AG04450 (cell line): ENCODE results near the gene MEN1. TPM values are rescaled to one million over a fixed set of nuclear protein-coding genes. Genes with fewer than 3 reads are reported as not detected.
"Not testable (repeated sequence)": the region's sequence is repeated elsewhere in the genome, so short reads cannot be mapped to it uniquely, and the experiment has no call there.

Experiments used
- CTCF ChIA-PET: fragments of 300-600, 350-600 bp; formaldehyde crosslinking; extraction: SDS; loops from one replicate; lab custom pipeline; 2022; ENCODE audit warnings: antibody characterized with exemption, inconsistent platforms; lab: Charles Lee
- POLR2A ChIA-PET: fragments of 350-600 bp; formaldehyde crosslinking; extraction: SDS; loops from one replicate; lab custom pipeline; 2021; ENCODE audit warnings: antibody characterized with exemption, inconsistent platforms; lab: Yijun Ruan, JAX
- DNase-seq: peaks from one replicate; pipeline ENCODE4 v3.0.0-alpha.2; 2011; ENCODE audit warnings: low read depth, low spot score
- H3K27ac ChIP-seq: one replicate; pipeline ENCODE4 v1.5.1; 2012; ENCODE audit warnings: low read depth, low read length, control low read depth
- H3K27me3 ChIP-seq: one replicate; pipeline ENCODE4 v1.6.0; 2012; ENCODE audit warnings: low read length; ENCODE audit not compliant: control insufficient read depth, insufficient read depth
- H3K4me3 ChIP-seq: 2 replicates; pipeline ENCODE4 v1.5.1; 2011; ENCODE audit warnings: mild to moderate bottlenecking, low read depth, low read length, control low read depth
- H3K9me3 ChIP-seq: 2 replicates; pipeline ENCODE4 v1.5.1; 2012; ENCODE audit warnings: low read length; ENCODE audit not compliant: control insufficient read depth, insufficient read depth
- polyA plus RNA-seq: library from polyadenylated mRNA; depleted of rRNA; stranded (reverse); fragments of >200 nt; gene quantifications from 2 replicates; pipeline ENCODE4 v1.2.3, GENCODE V29; 2011
- TF ChIP-seq, protein P1 (sequence below): IDR thresholded peaks from 2 replicates; pipeline ENCODE4 v1.5.1; 2011; ENCODE audit warnings: low read depth, low read length, control low read depth, inconsistent platforms

The MEN1 gene
- polyA plus RNA-seq, 1 experiment: 15.0 TPM

DNA sequence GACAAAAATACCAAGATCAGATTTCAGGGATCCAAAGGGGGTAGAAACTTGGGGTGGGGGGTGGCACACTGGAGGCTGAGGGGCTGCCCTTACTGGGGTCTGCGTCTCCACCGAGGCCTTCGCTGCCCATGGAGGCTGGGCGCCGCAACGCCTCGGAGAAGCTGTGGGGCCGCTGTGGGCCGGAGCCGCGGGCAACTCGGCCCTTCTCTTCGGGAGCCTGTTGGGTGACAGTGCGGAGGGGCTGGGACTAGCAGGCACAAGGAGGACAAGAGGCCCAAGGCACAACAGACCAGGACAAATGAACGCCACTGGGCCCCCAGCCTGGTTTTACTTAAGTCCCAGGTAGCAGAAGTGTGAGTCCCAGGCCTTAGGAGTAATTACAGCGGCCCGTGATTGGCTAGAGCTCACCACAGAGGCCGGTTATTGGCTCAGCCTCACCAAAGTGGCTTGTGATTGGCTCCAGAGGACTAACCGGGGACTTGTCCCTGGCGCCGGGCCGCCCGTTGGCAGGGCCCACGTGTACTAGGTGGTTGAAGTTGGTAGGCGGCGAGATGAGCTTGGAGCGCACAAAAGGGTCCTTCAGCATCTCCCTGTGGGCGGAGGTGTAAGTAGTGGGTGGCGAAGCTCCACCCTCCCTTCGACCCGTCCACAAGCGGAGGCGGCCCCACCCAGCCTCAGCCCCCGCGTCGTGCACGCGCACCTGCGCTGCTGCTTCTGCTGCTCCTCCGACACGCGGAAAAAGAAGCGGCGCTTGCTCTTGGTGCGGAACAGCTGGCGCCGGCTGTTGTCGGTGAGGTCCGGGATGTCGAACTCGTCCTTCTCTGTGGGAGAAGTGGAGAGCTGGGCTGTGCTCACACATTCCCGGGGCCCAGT, 16.5 kb upstream of the MEN1 start:
- DNase-seq: no peak
- POLR2A ChIA-PET: interaction anchor here (0.6 kb wide), 1 partner anchor 70 kb away, joined by 3 read pairs; no protein-coding TSS in a partner anchor
- Histone ChIP-seq H3K27ac (no peak overlapping the region), H3K27me3 (peaks cover 8% of the 10 kb centered on the region), H3K4me3 (no peak overlapping the region), H3K9me3 (peaks cover 8% of the 10 kb centered on the region; the same call in 1 of the 2 replicates)
- CTCF ChIA-PET: no interaction called here
- TF ChIP-seq, protein P1, sequence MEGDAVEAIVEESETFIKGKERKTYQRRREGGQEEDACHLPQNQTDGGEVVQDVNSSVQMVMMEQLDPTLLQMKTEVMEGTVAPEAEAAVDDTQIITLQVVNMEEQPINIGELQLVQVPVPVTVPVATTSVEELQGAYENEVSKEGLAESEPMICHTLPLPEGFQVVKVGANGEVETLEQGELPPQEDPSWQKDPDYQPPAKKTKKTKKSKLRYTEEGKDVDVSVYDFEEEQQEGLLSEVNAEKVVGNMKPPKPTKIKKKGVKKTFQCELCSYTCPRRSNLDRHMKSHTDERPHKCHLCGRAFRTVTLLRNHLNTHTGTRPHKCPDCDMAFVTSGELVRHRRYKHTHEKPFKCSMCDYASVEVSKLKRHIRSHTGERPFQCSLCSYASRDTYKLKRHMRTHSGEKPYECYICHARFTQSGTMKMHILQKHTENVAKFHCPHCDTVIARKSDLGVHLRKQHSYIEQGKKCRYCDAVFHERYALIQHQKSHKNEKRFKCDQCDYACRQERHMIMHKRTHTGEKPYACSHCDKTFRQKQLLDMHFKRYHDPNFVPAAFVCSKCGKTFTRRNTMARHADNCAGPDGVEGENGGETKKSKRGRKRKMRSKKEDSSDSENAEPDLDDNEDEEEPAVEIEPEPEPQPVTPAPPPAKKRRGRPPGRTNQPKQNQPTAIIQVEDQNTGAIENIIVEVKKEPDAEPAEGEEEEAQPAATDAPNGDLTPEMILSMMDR: no peak

DNA sequence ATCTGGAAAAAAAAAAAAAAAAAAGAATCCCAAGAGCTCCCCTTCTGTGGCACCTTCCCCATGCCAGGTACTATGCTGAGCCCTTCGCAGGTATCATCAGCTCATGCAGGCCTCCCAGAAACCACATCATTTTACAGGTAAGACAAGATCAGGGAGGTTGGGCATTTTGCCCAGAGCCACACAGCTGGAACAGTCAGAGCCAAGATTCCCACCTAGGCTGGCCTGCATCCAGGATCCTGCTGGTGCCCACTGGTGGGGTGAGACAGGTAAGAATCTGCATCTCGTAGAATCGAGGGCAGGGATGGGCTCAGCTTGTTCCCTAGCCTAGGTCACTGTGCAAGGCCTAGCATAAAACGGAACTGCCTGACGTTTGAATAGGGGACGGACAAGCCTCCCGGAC, 15.7 kb upstream of the MEN1 start:
- no peak for DNase-seq
- POLR2A ChIA-PET: no interaction called here
- Histone ChIP-seq H3K27ac (no peak overlapping the region), H3K4me3 (no peak overlapping the region), H3K27me3 (peaks cover 8% of the 10 kb centered on the region), H3K9me3 (peaks cover 8% of the 10 kb centered on the region; the same call in 1 of the 2 replicates)
- CTCF ChIA-PET: interaction anchor here (0.5 kb wide), 1 partner anchor 52 kb away, joined by 5 read pairs; the partner anchor contains the start of gene EHD1
- TF ChIP-seq, protein P1: no peak

DNA sequence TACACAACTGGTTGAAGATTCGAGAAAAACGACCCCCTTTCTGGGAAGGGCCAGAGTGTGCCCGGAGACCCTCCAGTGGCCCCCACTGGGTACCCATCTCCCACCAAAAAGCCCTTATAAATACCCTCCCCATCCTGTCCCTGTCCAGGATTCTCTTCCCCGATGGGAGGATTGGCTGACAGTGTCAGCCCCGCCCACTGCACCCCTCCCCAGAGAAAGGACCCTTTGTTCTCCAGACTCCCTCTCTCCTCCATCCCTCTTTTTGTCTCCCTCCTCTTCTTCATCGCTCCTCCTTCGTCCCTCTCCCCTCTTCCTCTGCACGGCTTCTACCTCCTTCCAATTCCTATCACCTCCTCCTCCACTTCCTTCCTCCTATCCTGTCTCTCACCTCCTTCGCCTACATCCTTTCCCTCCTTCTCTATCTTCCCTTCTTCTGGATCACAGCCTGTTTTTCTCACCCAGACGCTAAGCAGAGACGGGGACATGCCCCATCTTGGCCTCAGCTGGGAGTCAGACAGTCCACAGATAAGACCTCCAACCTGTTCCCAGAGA, 13.3 kb upstream of the MEN1 start:
- no peak for DNase-seq
- H3K27me3 ChIP-seq: peaks cover 8% of the 10 kb centered on the region
- TF ChIP-seq, protein P1: no peak
- POLR2A ChIA-PET: no interaction called here
- peaks cover 8% of the 10 kb centered on the region; the same call in 1 of the 2 replicates for H3K9me3 ChIP-seq
- CTCF ChIA-PET: interaction anchor here (1.2 kb wide), 1 partner anchor 21 kb away, joined by 4 read pairs; the partner anchor contains the start of gene CDC42BPG
- H3K27ac ChIP-seq: no peak overlapping the region
- H3K4me3 ChIP-seq: no peak overlapping the region

DNA sequence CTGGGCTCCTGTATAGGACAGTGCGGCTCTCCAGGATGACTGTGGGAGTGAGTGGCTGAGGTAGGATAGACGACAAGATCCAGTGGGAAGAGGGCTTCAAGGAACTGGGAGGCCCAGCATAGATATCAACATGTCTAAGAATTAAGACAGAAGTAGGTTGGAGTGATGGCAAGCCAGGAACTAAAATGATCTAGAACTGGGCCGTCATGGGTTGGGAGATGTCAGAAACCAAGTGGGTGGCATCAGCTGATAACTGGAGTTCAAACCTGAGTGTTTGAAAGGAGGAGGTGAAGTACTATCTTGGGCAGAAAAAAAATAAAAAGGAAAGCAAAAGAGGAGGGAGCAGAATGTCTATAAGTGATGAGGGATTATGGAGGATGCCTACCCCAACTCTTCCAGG, 7.1 kb upstream of the MEN1 start:
- Histone ChIP-seq H3K27ac (no peak overlapping the region), H3K4me3 (no peak overlapping the region), H3K9me3 (no peaks in the 10 kb centered on the region), H3K27me3 (peaks cover 5% of the 10 kb centered on the region)
- TF ChIP-seq, protein P1: no peak
- CTCF ChIA-PET: interaction anchor here (1.3 kb wide), 1 partner anchor 28 kb away, joined by 3 read pairs; no protein-coding TSS in a partner anchor
- POLR2A ChIA-PET: no interaction called here
- no peak for DNase-seq

DNA sequence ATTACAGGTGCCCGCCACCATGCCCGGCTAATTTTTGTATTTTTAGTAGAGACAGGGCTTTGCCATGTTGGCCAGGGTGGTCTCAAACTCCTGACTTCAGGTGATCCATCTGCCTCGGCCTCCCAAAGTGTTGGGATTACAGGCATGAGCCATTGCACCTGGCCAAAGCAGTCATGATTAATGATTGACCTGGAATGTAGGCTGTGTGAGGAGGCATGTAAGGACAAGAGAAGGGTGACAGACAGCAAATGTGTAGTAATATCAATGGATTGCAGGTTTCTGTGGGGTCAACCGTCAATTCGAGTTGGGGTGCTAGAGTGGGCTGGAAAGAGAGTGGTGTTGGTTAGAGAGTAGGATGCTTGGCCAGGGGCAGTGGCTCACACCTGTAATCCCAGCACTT, 5.1 kb upstream of the MEN1 start:
- CTCF ChIA-PET, H3K4me3 ChIP-seq, POLR2A ChIA-PET: not testable (repeated sequence)

More for the DNA sequence above, 5.1 kb upstream of the MEN1 start:
- H3K9me3 ChIP-seq, H3K27me3 ChIP-seq, H3K27ac ChIP-seq, DNase-seq: not testable (repeated sequence)
